A549 (cell line): ENCODE measurements around the gene CTNNA3.

Experiments
- BHLHE40 ChIP-seq: IDR thresholded peaks from 2 replicates; pipeline ENCODE4 v1.6.1; 2012; ENCODE audit warnings: low read depth, low read length, inconsistent platforms
- CHD2 ChIP-seq: fragments of 150-350 bp; IDR thresholded peaks from 2 replicates; pipeline ENCODE4 v1.6.1; 2014; ENCODE audit warnings: low read length; ENCODE audit not compliant: partially characterized antibody
- HDAC2 ChIP-seq: fragments of 200-600 bp; sonication (generic); IDR thresholded peaks from 2 replicates; pipeline ENCODE4 v1.6.1; 2016
- MYC ChIP-seq: IDR thresholded peaks from 2 replicates; pipeline ENCODE4 v1.6.1; 2012; ENCODE audit warnings: mild to moderate bottlenecking, inconsistent platforms, low read length, improper control_type of control experiment, borderline replicate concordance
- POLR2A ChIP-seq: IDR thresholded peaks from 2 replicates; pipeline ENCODE4 v1.6.1; 2012; ENCODE audit warnings: mild to moderate bottlenecking, low read length
- POLR2AphosphoS2 ChIP-seq: conservative IDR thresholded peaks from 2 replicates; pipeline ENCODE4 v1.6.1; 2012; ENCODE audit warnings: low read length, improper control_type of control experiment, inconsistent platforms
- RAD21 ChIP-seq, 2 experiments: fragments of >200 bp in 1 of 2; sonication (Bioruptor Twin) in 1 of 2; formaldehyde crosslinking in 1 of 2; IDR thresholded peaks in 1 of 2; conservative IDR thresholded peaks in 1 of 2; 2 replicates in 1 of 2; 3 replicates in 1 of 2; pipeline ENCODE4 v1.6.1; 2012 to 2018; ENCODE audit warnings: inconsistent platforms in 1 of 2
- RFX5 ChIP-seq: fragments of 450-650 bp; IDR thresholded peaks from 2 replicates; pipeline ENCODE4 v1.7.1; 2014; ENCODE audit warnings: antibody characterized with exemption, mild to moderate bottlenecking, moderate library complexity
- TP53 ChIP-seq: fragments of 250-450 bp; sonication (Bioruptor Pico); IDR thresholded peaks from 2 replicates; pipeline ENCODE4 v1.5.0; 2021; ENCODE audit warnings: mild to moderate bottlenecking, moderate library complexity
- ZSCAN20 ChIP-seq: fragments of 250-450 bp; sonication (Bioruptor Pico); IDR thresholded peaks from 2 replicates; pipeline ENCODE4 v1.8.0; 2022; ENCODE audit warnings: mild to moderate bottlenecking, moderate library complexity
- TF ChIP-seq, protein P1 (sequence below): fragments of >200 bp; sonication (Bioruptor Twin); formaldehyde crosslinking; IDR thresholded peaks from 3 replicates; pipeline ENCODE4 v1.5.1; 2016

DNA sequence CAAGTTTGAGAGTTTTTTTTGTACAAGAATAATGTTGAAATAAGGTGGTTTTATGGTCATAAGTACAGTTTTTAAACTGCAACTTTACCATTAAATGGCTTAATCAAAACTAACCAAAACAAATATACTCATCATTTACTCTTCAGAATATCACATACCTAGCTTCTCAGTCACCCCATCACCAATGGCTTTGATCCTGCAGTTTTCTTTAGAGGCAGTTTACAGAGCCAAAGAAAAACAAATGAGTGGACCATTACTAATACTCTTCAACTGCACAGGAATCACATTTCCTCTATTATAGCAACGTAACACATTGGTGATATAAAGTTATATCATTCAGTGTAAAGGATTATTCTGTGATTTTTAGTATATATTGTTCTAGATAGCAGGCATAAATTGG, 1346.3 kb downstream of the CTNNA3 start:
- TF ChIP-seq CHD2 = no peak
- no peak for TF ChIP-seq RFX5
- TF ChIP-seq RAD21 (conservative IDR thresholded peaks at IDR 0.05 in 1 of 2, IDR thresholded peaks at IDR 0.05 in 1 of 2) = no peak
- TF ChIP-seq POLR2A = no peak
- TF ChIP-seq BHLHE40 = no peak
- TF ChIP-seq POLR2AphosphoS2 = no peak
- TF ChIP-seq, protein P1, sequence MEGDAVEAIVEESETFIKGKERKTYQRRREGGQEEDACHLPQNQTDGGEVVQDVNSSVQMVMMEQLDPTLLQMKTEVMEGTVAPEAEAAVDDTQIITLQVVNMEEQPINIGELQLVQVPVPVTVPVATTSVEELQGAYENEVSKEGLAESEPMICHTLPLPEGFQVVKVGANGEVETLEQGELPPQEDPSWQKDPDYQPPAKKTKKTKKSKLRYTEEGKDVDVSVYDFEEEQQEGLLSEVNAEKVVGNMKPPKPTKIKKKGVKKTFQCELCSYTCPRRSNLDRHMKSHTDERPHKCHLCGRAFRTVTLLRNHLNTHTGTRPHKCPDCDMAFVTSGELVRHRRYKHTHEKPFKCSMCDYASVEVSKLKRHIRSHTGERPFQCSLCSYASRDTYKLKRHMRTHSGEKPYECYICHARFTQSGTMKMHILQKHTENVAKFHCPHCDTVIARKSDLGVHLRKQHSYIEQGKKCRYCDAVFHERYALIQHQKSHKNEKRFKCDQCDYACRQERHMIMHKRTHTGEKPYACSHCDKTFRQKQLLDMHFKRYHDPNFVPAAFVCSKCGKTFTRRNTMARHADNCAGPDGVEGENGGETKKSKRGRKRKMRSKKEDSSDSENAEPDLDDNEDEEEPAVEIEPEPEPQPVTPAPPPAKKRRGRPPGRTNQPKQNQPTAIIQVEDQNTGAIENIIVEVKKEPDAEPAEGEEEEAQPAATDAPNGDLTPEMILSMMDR = no peak
- no peak for TF ChIP-seq ZSCAN20 (CRISPR knock-in tag)
- no peak for TF ChIP-seq HDAC2
- no peak for TF ChIP-seq MYC
- TF ChIP-seq TP53 (CRISPR knock-in tag) = no peak
